B cell (primary cell): Measurements from ENCODE around the gene XYLT1. TPM values are rescaled to one million over a fixed set of nuclear protein-coding genes. Genes with fewer than 3 reads are reported as not detected.

Experiments used
- ATAC-seq: fragments of 200-7000 bp; cut with Tn5 transposase; one replicate; pipeline ENCODE4 v1.10.0; 2021; ENCODE audit warnings: low read depth, mild to moderate bottlenecking, moderate number of reproducible peaks, moderate library complexity
- CTCF ChIA-PET: fragments of 350-600 bp; sonication (Branson Sonifier 250); formaldehyde crosslinking; loops from one replicate; lab custom pipeline; 2021; ENCODE audit warnings: antibody characterized with exemption, inconsistent platforms; lab: Charles Lee
- POLR2A ChIA-PET: fragments of 350-600 bp; sonication (Branson Sonifier 250); formaldehyde crosslinking; loops from one replicate; lab custom pipeline; 2021; ENCODE audit warnings: antibody characterized with exemption; lab: Charles Lee
- DNase-seq: peaks from one replicate; pipeline ENCODE4 v3.0.0; 2013
- H2AFZ ChIP-seq: 2 replicates; pipeline ENCODE4 v1.6.1; 2012; ENCODE audit warnings: mild to moderate bottlenecking, low read depth, low read length; ENCODE audit not compliant: insufficient read depth, poor library complexity, severe bottlenecking
- H3K27ac ChIP-seq, 2 donors: 1 replicate in 1 of 2; 2 replicates in 1 of 2; pipeline ENCODE4 v1.5.1; 2012 to 2013; ENCODE audit warnings: low read length in 2 of 2, mild to moderate bottlenecking in 2 of 2, moderate library complexity in 1 of 2
- H3K27me3 ChIP-seq, 4 experiments: fragments of 200-600 bp in 1 of 4; sonication (generic) in 1 of 4; replicated peaks in 1 of 4; 1 replicate in 2 of 4; 2 replicates in 2 of 4; pipeline versions ENCODE4 v1.6.1 to v1.7.0; 2013 to 2016; ENCODE audit warnings: low read length in 3 of 4, mild to moderate bottlenecking in 2 of 4, mixed read lengths in 1 of 4, moderate library complexity in 1 of 4; ENCODE audit not compliant: insufficient read depth in 4 of 4, control insufficient read depth in 3 of 4; ENCODE audit errors: control extremely low read depth in 1 of 4
- H3K36me3 ChIP-seq, 2 experiments: replicated peaks in 1 of 2; 1 replicate in 1 of 2; 2 replicates in 1 of 2; pipeline versions ENCODE4 v1.6.1 to v1.7.1; 2013; ENCODE audit warnings: low read length in 1 of 2; ENCODE audit not compliant: insufficient read depth in 2 of 2, control insufficient read depth in 1 of 2; ENCODE audit errors: control extremely low read depth in 1 of 2, extremely low read depth in 1 of 2
- H3K4me1 ChIP-seq, 2 donors: fragments of 200-600 bp in 1 of 2; sonication (generic) in 1 of 2; 1 replicate in 1 of 2; 2 replicates in 1 of 2; pipeline versions ENCODE4 v1.5.1 to v1.6.1; 2013 to 2017; ENCODE audit warnings: low read length in 2 of 2; ENCODE audit not compliant: control insufficient read depth in 2 of 2, insufficient read depth in 2 of 2
- H3K4me2 ChIP-seq: replicated peaks from 2 replicates; pipeline ENCODE3; 2012; ENCODE audit warnings: mild to moderate bottlenecking, low read depth, low read length; ENCODE audit not compliant: poor library complexity, severe bottlenecking
- H3K4me3 ChIP-seq, 5 experiments: fragments of 200-600 bp in 1 of 5; sonication (generic) in 1 of 5; 1 replicate in 3 of 5; 2 replicates in 2 of 5; pipeline versions ENCODE4 v1.5.1 to v1.7.0; 2011 to 2016; ENCODE audit warnings: low read length in 4 of 5, mild to moderate bottlenecking in 4 of 5, low read depth in 2 of 5, control low read depth in 1 of 5, moderate library complexity in 1 of 5; ENCODE audit not compliant: insufficient read depth in 1 of 5; ENCODE audit errors: control extremely low read depth in 1 of 5, extremely low read depth in 1 of 5
- H3K79me2 ChIP-seq: fragments of 200-600 bp; sonication (generic); one replicate; pipeline ENCODE4 v1.6.0; 2016; ENCODE audit warnings: low read length; ENCODE audit not compliant: control insufficient read depth, insufficient read depth
- H3K9ac ChIP-seq: fragments of 200-600 bp; sonication (generic); 2 replicates; pipeline ENCODE4 v1.6.1; 2017; ENCODE audit warnings: mild to moderate bottlenecking, low read length, moderate library complexity
- H3K9me3 ChIP-seq, 3 donors: one replicate each; pipeline versions ENCODE4 v1.6.1 to v1.7.1; 2013; ENCODE audit warnings: low read length in 2 of 3; ENCODE audit not compliant: control insufficient read depth in 2 of 3, insufficient read depth in 1 of 3; ENCODE audit errors: control extremely low read depth in 1 of 3
- H4K20me1 ChIP-seq: 2 replicates; pipeline ENCODE4 v1.6.0; 2012; ENCODE audit warnings: mild to moderate bottlenecking, low read length; ENCODE audit not compliant: insufficient read depth, control insufficient read depth, poor library complexity, severe bottlenecking
- H3K27ac Mint-ChIP-seq: one replicate; pipeline ENCODE4 v1.8.0; 2021; ENCODE audit warnings: mixed read lengths
- H3K27me3 Mint-ChIP-seq: one replicate; pipeline ENCODE4 v1.8.0; 2021; ENCODE audit warnings: mixed read lengths
- H3K4me1 Mint-ChIP-seq: one replicate; pipeline ENCODE4 v1.8.0; 2021; ENCODE audit warnings: mixed read lengths
- H3K4me3 Mint-ChIP-seq: one replicate; pipeline ENCODE4 v1.8.0; 2021; ENCODE audit warnings: mixed read lengths
- H3K9me3 Mint-ChIP-seq: one replicate; pipeline ENCODE4 v1.8.0; 2022; ENCODE audit warnings: mixed read lengths; ENCODE audit not compliant: insufficient read depth
- EZH2 ChIP-seq: IDR thresholded peaks from 2 replicates; pipeline ENCODE4 v1.6.1; 2012; ENCODE audit warnings: borderline replicate concordance, low read depth, mild to moderate bottlenecking, moderate library complexity, low read length; ENCODE audit not compliant: insufficient read depth, poor library complexity, severe bottlenecking
- WGBS: methylation state at CpG from one replicate; pipeline ENCODE4 v1.1.5; 2013; ENCODE audit warnings: missing lambda C conversion rate; ENCODE audit not compliant: insufficient coverage; 5-methylcytosine and 5-hydroxymethylcytosine counted together
- intact Hi-C: fragments of 100-400 bp; cut with micrococcal nuclease; formaldehyde crosslinking; loops from one replicate; pipeline ENCODE4 v1.10.0; 2022
- polyA plus RNA-seq: library from polyadenylated mRNA; depleted of rRNA; stranded (reverse); fragments of >200 nt; gene quantifications from 2 replicates; pipeline ENCODE4 v1.2.3, GENCODE V29; 2012
- total RNA-seq, 2 donors: library from RNA; stranded (reverse); fragments of 120-200 nt in 1 of 2; gene quantifications; 1 replicate in 1 of 2; 2 replicates in 1 of 2; pipeline versions ENCODE4 v1.2.3 to v1.2.4, GENCODE V29; 2013 to 2022
- TF ChIP-seq, protein P1 (sequence below): fragments of 200-600 bp; IDR thresholded peaks from one replicate; pipeline ENCODE4 v1.8.0; 2022; ENCODE audit warnings: antibody characterized with exemption, mild to moderate bottlenecking

The XYLT1 gene
- total and polyA plus RNA-seq, 2 donors (not counting 1 experiment from before 2014, with no cell fraction given): 8.7 to 59.6 TPM

GRCh38 chr16:17328932-17329331 is 141.8 kb downstream of the XYLT1 start:
- intact Hi-C loops: no loop called here
- Histone ChIP-seq H3K36me3 (peaks cover 0 to 3% of the 10 kb centered on the region in 2 experiments), H3K27me3 (no peaks in the 10 kb centered on the region), H3K27ac (no peak overlapping the region), H3K9me3 (no peaks in the 10 kb centered on the region), H2AFZ (no peak overlapping the region), H3K4me2 (no peak overlapping the region), H4K20me1 (peaks cover 7% of the 10 kb centered on the region), H3K9ac (no peak overlapping the region), H3K4me1 (peaks cover 0 to 4% of the 10 kb centered on the region in 2 donors), H3K79me2 (peaks cover 78% of the 10 kb centered on the region), H3K4me3 (no peak overlapping the region)
- H3K4me1 Mint-ChIP-seq: peaks cover 25% of the 10 kb centered on the region
- 96% methylated on average over 7 of the region's 9 CpGs for WGBS
- H3K4me3 Mint-ChIP-seq: no peak overlapping the region
- TF ChIP-seq EZH2: no peak
- TF ChIP-seq, protein P1, sequence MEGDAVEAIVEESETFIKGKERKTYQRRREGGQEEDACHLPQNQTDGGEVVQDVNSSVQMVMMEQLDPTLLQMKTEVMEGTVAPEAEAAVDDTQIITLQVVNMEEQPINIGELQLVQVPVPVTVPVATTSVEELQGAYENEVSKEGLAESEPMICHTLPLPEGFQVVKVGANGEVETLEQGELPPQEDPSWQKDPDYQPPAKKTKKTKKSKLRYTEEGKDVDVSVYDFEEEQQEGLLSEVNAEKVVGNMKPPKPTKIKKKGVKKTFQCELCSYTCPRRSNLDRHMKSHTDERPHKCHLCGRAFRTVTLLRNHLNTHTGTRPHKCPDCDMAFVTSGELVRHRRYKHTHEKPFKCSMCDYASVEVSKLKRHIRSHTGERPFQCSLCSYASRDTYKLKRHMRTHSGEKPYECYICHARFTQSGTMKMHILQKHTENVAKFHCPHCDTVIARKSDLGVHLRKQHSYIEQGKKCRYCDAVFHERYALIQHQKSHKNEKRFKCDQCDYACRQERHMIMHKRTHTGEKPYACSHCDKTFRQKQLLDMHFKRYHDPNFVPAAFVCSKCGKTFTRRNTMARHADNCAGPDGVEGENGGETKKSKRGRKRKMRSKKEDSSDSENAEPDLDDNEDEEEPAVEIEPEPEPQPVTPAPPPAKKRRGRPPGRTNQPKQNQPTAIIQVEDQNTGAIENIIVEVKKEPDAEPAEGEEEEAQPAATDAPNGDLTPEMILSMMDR: no peak
- ATAC-seq: no peak
- H3K27ac Mint-ChIP-seq: no peak overlapping the region
- ChIA-PET POLR2A (no interaction called here), CTCF (no interaction called here)
- H3K9me3 Mint-ChIP-seq: no peaks in the 10 kb centered on the region
- DNase-seq: no peak
- no peaks in the 10 kb centered on the region for H3K27me3 Mint-ChIP-seq

DNA sequence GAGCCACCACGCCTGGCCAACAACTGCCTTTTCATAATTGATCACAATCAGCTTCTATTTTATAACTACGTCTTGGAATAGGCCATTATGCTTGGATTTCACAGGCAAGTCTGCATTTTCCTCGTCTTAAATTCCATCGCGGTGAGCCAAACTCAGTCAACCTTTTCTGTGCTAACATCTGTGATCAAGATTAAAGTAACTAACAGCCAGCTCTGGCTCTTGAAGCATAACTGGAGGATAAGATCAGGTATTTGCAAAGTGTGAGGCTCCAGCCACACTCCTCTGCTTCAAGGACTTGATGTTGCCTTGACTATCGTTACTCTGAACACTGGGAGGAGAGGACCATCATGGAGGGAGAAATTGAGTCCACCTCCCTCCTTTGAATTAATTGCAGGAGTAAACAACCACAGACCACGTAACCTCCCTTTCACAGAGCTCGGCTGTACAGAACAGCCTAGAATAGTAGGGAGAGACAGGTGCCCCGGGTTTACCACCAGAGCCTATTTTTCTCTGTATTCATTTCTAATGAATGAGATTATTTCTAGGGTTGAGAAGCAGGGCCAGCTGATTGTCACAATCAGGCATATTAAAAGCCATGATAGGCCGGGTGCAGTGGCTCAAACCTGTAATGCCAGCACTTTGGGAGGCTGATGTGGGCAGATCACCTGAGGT is 143.0 kb downstream of the XYLT1 start:
- WGBS: 98% methylated on average over 5 of the region's 10 CpGs
- H3K36me3 ChIP-seq: peaks cover 0 to 3% of the 10 kb centered on the region in 2 experiments
- no peak overlapping the region for H3K4me3 ChIP-seq
- no peak overlapping the region for H3K9ac ChIP-seq
- ChIA-PET CTCF (no interaction called here), POLR2A (no interaction called here)
- peaks cover 7% of the 10 kb centered on the region for H4K20me1 ChIP-seq
- no peak overlapping the region for H3K4me2 ChIP-seq
- H3K27me3 Mint-ChIP-seq: no peaks in the 10 kb centered on the region
- no peaks in the 10 kb centered on the region for H3K27me3 ChIP-seq
- H3K9me3 Mint-ChIP-seq: no peaks in the 10 kb centered on the region
- peaks cover 25% of the 10 kb centered on the region for H3K4me1 Mint-ChIP-seq
- no peak overlapping the region for H3K27ac Mint-ChIP-seq
- peaks cover 0 to 4% of the 10 kb centered on the region in 2 donors for H3K4me1 ChIP-seq
- DNase-seq (no peak), ATAC-seq (no peak)
- H3K9me3 ChIP-seq: no peaks in the 10 kb centered on the region
- intact Hi-C loops: no loop called here
- H3K4me3 Mint-ChIP-seq: no peak overlapping the region
- H3K27ac ChIP-seq: no peak overlapping the region
- peaks cover 88% of the 10 kb centered on the region for H3K79me2 ChIP-seq
- no peak for TF ChIP-seq EZH2
- TF ChIP-seq, protein P1: no peak
- H2AFZ ChIP-seq: no peak overlapping the region
